Suprapubic skin (tissue), 4 donors: ENCODE measurements around the gene GNLY.

Source experiments
- CTCF ChIP-seq, 2 donors: fragments of 200-600 bp in 1 of 2; fragments of 450-650 bp in 1 of 2; sonication (generic) in 1 of 2; IDR thresholded peaks; one replicate each; pipeline ENCODE4 v1.5.1; 2016 to 2019; ENCODE audit warnings: antibody characterized with exemption in 2 of 2, mild to moderate bottlenecking in 1 of 2, moderate library complexity in 1 of 2
- EP300 ChIP-seq: sonication (generic); formaldehyde crosslinking; IDR thresholded peaks from one replicate; pipeline ENCODE4 v1.6.1; 2017; ENCODE audit warnings: antibody characterized with exemption
- POLR2A ChIP-seq, 2 donors: fragments of 450-650 bp; IDR thresholded peaks; one replicate each; pipeline ENCODE4 v1.6.1; 2017; ENCODE audit warnings: antibody characterized with exemption in 2 of 2, mild to moderate bottlenecking in 2 of 2, moderate library complexity in 2 of 2
- POLR2AphosphoS5 ChIP-seq, 3 donors: sonication (generic); formaldehyde crosslinking; IDR thresholded peaks; one replicate each; pipeline ENCODE4 v1.6.1; 2017; ENCODE audit warnings: antibody characterized with exemption in 3 of 3

- TF ChIP-seq CTCF (IDR thresholded peaks at IDR 0.05) (no peak), POLR2A (IDR thresholded peaks at IDR 0.05) (peak in 1 of 2 donors; percentile 47), POLR2AphosphoS5 (IDR thresholded peaks at IDR 0.05) (peak in 1 of 3 donors; percentile 74), EP300 (no peak)
Observed at GRCh38 chr2:85741833-85742455, 47.8 kb downstream of the GNLY start.
